GM21825 (cell line): ENCODE data around the gene ATE1.
"Not testable (repeated sequence)": the region's sequence is repeated elsewhere in the genome, so short reads cannot be mapped to it uniquely, and the experiment has no call there.

ENCODE experiments used
- ATAC-seq: cut with Tn5 transposase; IDR thresholded peaks from one replicate; pipeline ENCODE4 v1.9.1; 2021; ENCODE audit warnings: mild to moderate bottlenecking, moderate library complexity; ENCODE audit not compliant: unreplicated experiment

The ATE1 gene

GRCh38 chr10:121796342-121796741, 131.5 kb downstream of the ATE1 start:
- peak; percentile 55 for ATAC-seq

DNA sequence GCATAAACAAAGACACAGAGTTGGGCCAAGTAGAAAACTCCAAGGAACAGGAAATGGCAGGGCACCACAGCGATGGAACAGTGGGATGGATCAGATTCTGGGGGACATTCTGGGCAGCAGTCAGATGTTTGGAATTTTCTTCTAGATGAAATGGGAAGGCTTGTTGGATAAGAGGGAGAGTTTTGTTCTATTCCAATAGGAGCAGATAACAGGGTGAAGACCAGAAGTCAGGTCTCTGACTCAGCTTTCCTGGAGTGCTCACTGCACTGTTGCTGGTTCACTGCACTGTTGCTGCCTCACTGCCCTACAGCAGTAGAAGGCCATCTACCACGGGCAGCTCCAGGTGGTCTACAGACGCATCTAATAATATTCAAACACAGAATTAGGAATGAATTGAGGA, 135.6 kb downstream of the ATE1 start:
- ATAC-seq = no peak

GRCh38 chr10:121791761-121792160, 136.1 kb downstream of the ATE1 start:
- ATAC-seq = no peak

DNA sequence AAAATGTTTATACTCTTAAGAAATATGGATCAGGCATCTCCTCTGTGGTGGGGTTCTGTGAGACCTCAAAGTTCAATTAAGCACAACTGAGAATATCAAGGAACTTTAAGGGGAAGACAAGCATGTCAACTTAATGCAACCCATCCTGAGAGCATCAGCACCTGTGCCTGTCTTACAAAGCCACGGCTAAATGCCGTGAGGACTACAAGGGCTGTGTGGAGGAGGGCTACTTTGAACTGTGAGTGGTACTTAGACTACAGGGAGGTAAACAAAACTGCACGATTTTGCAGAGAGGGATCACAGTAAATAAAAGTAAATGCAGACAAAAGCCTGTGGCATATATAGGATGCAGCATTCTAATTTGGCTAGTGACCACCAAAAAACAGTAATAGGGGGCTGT, 139.1 kb downstream of the ATE1 start:
- ATAC-seq = no peak

- no peak for ATAC-seq
These were observed 139.7 kb downstream of the ATE1 start for GRCh38 chr10:121788115-121788514.

DNA sequence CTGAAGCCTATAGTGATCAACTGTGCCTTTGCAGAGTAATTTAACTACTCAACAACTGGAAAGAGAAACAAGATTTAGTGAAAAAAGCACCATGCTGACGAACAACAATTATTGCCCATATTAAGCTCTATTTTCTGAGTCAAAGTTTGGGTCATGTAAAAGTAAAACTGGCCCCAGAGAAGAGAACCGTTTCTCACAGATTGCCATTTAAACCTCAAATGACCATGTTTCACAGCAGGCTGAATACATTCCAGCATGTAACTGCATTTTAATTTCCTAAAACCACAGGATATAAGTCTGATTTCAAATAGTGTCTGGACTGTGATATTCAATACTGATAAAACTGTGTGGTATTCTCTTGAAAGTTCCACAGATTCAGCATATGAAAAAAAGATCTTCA, 140.7 kb downstream of the ATE1 start:
- ATAC-seq = no peak

GRCh38 chr10:121783782-121784372, 144.0 kb downstream of the ATE1 start:
- no peak for ATAC-seq

DNA sequence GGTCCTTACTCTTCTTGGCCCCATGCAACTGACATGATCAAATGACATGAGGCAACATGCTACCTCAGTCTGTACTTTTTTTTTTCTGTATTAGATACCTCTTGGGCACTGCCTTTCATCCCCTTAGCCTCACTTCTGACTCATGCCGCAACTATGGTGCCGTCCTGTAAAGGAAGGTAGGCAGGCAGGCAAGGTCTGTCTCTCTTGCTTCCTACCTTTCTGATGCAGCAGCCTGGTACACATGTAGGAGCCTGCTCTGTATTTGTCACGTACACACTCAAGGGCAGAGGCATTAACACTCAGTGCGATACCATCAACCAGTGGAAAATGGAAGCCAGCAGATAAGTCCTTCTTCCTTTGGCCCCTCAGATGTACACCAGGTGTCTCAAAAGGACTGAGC, 146.7 kb downstream of the ATE1 start:
- no peak for ATAC-seq

DNA sequence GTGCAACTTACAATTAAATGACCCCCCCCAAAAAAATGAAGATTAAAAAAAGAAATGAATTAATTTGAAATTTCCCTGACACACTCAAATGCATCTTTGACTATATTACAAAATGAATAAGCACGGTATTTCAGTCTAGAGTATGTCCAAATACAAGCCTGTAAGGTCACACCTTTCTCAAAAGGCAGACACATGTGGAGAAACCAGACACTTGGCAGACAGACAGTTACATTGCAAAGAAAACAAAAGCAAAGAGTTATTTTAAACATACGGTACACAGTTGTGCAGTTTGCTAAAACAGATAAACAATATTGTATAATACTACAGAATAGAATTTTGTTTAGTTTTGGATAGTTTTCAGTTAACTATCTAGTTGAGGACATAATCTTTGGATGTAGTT, 153.0 kb downstream of the ATE1 start:
- no peak for ATAC-seq

- ATAC-seq = no peak
These were observed 153.4 kb downstream of the ATE1 start for GRCh38 chr10:121774404-121774803.

- no peak for ATAC-seq
These were observed 154.9 kb downstream of the ATE1 start for GRCh38 chr10:121772884-121773283.

DNA sequence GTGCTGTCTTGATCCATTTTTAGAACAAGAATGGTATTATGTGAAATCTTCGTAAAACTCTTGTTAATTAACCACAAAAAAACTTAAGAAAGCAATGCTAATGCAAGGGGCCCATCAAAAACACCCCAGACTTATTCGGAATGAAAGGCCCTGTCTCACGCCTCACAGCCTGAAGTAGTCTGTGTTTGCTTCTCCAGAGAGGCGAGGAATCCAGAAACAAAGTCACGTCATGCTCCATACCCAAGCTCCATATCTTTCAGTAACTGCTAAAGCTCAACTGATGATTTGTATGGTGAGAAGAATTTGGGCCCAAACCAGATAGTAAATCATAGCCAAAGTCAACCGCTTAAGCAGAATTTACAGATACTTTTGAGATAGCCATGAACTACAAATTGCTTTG, 155.4 kb downstream of the ATE1 start:
- no peak for ATAC-seq

GRCh38 chr10:121771966-121772365, 155.9 kb downstream of the ATE1 start:
- ATAC-seq = no peak

GRCh38 chr10:121766426-121766825, 161.4 kb downstream of the ATE1 start:
- ATAC-seq = no peak

DNA sequence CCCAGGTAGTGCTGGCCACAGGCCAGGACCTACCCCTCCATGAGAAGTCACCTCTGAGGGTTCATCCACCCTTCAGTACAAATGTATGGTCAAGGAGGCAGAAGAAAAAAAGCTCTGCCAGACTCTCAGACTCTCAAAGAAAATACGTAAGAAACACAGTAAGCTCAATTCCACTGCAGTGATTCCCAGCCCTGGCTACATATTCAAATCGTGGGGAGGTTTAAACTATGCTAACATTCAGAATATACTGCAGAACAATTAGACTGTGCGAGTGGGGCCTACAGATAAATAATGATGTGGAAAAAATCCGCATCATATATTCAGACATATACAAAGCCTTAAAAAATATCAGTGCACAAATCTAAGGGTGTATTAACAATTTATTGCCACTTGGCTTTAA, 162.6 kb downstream of the ATE1 start:
- no peak for ATAC-seq

DNA sequence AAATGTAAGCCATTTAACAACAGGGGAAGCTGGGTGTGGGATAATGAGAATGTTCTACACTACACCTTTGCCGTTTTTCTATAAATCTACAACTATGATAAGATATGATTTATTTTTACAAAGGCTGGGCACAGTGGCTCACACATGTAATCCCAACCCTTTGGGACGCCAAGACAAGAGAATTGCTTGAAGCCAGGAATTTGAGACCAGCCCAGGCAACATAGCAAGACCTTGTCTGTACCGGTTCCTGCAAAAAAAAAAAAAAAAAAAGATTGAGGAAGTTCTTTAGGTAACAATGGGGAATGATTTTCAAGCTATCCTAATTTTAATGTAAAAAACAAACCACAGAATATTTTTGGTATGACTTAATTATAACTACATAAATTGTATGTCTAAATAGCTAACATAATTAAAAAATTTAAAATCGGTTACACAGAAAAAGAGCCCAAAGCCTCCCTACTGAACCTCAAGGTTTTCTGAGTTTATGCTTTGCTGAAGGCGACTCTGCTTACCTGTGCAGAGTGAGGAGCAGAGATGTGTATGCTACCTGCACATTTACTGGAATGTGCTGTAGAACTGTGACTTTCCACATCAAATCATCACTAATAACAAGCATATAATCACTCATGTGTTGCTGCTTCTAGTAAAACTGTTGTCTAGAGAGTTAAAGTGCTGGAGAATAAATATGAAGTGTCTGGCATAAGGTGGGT, 163.4 kb downstream of the ATE1 start:
- no peak for ATAC-seq

GRCh38 chr10:121757241-121757640, 170.6 kb downstream of the ATE1 start:
- not testable (repeated sequence) for ATAC-seq

DNA sequence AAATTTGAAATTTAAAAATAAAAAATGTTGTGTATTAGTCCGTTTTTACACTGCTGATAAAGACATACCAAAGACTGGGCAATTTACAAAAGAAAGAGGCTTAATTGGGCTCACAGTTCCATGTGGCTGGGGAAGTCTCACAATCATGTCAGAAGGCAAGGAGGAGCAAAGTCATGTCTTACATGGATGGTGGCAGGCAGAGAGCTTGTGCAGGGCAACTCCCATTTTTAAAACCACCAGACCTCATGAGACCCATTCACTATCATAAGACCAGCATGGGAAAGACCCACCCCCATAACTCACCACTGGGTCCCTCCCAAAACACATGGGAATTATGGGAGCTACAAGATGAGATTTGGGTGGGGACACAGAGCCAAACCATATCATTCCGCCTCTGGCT, 172.3 kb downstream of the ATE1 start:
- ATAC-seq = not testable (repeated sequence)

GRCh38 chr10:121754666-121755065, 173.2 kb downstream of the ATE1 start:
- peak; percentile 36 for ATAC-seq

- peak; percentile 87 for ATAC-seq
These were observed 173.9 kb downstream of the ATE1 start for GRCh38 chr10:121753726-121754476.

GRCh38 chr10:121751191-121751760, 176.6 kb downstream of the ATE1 start:
- ATAC-seq = no peak
